ENCODE data around the gene BLMH. TPM values are rescaled to one million over a fixed set of nuclear protein-coding genes. Genes with fewer than 3 reads are reported as not detected.

The BLMH gene
- total RNA-seq, 1 experiment from 2014 or later, result 51.2 TPM

DNA sequence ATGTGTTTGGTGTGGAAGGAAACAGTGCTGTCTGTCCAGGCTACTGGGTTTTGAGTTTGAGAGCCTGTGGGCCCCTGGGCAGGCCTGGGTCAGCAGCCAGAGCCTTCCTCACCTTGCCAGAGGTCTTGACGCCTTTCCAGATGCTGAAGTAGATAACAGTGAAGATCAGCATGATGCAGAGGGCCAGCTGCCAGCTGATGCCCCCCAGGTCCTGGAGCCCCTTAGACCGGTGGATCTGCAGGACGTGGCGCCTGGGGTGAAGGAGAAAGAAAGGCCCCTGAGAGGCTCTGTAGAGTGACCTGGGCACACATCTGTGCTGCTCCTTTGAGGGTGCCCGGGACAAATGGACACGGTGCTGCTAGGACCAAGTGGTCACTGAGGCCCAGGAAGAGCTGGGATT lies 74.7 kb downstream of the BLMH start:
- H3K9me3 ChIP-seq (ENCODE audit: control insufficient read depth in 1 of 2, insufficient read depth in 1 of 2, low read depth in 1 of 2, low read length in 2 of 2), result no peaks in the 10 kb centered on the region
- ChIA-PET POLR2A (no interaction called here), CTCF (no interaction called here), RAD21 (ENCODE audit: low non-redundant PET in 1 of 2, low total read pairs in 2 of 2, uncharacterized antibody in 2 of 2, unreplicated experiment in 2 of 2) (no interaction called here)
- H3K4me3 ChIP-seq (replicated peaks in 1 of 2; ENCODE audit: low read depth in 1 of 2, low read length in 2 of 2), result no peak overlapping the region
- H2AFZ ChIP-seq (ENCODE audit: low read depth, low read length, poor library complexity, severe bottlenecking), result no peak overlapping the region
- no peaks in the 10 kb centered on the region for H3K4me1 ChIP-seq (ENCODE audit: control insufficient read depth in 1 of 2, insufficient read depth in 2 of 2, low read length in 2 of 2)
- H3K9ac ChIP-seq (ENCODE audit: low read length), result no peak overlapping the region
- H3K36me3 ChIP-seq (ENCODE audit: control insufficient read depth in 1 of 2, insufficient read depth in 2 of 2, low read length in 2 of 2), result no peaks in the 10 kb centered on the region
- no peak overlapping the region for H3K27ac ChIP-seq (ENCODE audit: low read depth, low read length)
- no TSS peak for BruUV-seq (replicated peaks)
- ATAC-seq, result no peak
- no peaks in the 10 kb centered on the region for H4K20me1 ChIP-seq (ENCODE audit: insufficient read depth)
- H3K4me2 ChIP-seq (ENCODE audit: low read length), result no peak overlapping the region
- H3K9me2 ChIP-seq (ENCODE audit: insufficient read depth), result no peaks in the 10 kb centered on the region
- TF ChIP-seq RAD21 (IDR thresholded peaks at IDR 0.05; ENCODE audit: low read depth) (no peak), TCF7L2 (IDR thresholded peaks at IDR 0.05; ENCODE audit: borderline replicate concordance, extremely low read depth, insufficient read depth, insufficient read length) (no peak), POLR2A (IDR thresholded peaks at IDR 0.05; ENCODE audit: borderline replicate concordance, extremely low read depth, insufficient read depth, insufficient read length) (no peak), CEBPB (IDR thresholded peaks at IDR 0.05; ENCODE audit: low read depth) (no peak), YY1 (IDR thresholded peaks at IDR 0.05; ENCODE audit: extremely low read depth, insufficient replicate concordance, low read depth, low read length) (no peak), ZNF274 (IDR thresholded peaks at IDR 0.05; ENCODE audit: low read depth, low read length) (no peak)
- TF ChIP-seq, protein P1, sequence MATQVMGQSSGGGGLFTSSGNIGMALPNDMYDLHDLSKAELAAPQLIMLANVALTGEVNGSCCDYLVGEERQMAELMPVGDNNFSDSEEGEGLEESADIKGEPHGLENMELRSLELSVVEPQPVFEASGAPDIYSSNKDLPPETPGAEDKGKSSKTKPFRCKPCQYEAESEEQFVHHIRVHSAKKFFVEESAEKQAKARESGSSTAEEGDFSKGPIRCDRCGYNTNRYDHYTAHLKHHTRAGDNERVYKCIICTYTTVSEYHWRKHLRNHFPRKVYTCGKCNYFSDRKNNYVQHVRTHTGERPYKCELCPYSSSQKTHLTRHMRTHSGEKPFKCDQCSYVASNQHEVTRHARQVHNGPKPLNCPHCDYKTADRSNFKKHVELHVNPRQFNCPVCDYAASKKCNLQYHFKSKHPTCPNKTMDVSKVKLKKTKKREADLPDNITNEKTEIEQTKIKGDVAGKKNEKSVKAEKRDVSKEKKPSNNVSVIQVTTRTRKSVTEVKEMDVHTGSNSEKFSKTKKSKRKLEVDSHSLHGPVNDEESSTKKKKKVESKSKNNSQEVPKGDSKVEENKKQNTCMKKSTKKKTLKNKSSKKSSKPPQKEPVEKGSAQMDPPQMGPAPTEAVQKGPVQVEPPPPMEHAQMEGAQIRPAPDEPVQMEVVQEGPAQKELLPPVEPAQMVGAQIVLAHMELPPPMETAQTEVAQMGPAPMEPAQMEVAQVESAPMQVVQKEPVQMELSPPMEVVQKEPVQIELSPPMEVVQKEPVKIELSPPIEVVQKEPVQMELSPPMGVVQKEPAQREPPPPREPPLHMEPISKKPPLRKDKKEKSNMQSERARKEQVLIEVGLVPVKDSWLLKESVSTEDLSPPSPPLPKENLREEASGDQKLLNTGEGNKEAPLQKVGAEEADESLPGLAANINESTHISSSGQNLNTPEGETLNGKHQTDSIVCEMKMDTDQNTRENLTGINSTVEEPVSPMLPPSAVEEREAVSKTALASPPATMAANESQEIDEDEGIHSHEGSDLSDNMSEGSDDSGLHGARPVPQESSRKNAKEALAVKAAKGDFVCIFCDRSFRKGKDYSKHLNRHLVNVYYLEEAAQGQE (IDR thresholded peaks at IDR 0.05; ENCODE audit: low read depth), result no peak
- TF ChIP-seq, protein P2, sequence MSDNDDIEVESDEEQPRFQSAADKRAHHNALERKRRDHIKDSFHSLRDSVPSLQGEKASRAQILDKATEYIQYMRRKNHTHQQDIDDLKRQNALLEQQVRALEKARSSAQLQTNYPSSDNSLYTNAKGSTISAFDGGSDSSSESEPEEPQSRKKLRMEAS (IDR thresholded peaks at IDR 0.05), result no peak
- TF ChIP-seq, protein P3, sequence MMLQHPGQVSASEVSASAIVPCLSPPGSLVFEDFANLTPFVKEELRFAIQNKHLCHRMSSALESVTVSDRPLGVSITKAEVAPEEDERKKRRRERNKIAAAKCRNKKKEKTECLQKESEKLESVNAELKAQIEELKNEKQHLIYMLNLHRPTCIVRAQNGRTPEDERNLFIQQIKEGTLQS (IDR thresholded peaks at IDR 0.05), result no peak
- no peaks in the 10 kb centered on the region for H3K27me3 ChIP-seq (ENCODE audit: insufficient read depth, low read length)
- H3K79me2 ChIP-seq (ENCODE audit: insufficient read depth, low read length), result no peaks in the 10 kb centered on the region
- DNase-seq (ENCODE audit: low read depth, low spot score), result no peak
- intact Hi-C loops (cut with micrococcal nuclease), result no loop called here
